Measurements from ENCODE around the gene METTL24.

The METTL24 gene

DNA sequence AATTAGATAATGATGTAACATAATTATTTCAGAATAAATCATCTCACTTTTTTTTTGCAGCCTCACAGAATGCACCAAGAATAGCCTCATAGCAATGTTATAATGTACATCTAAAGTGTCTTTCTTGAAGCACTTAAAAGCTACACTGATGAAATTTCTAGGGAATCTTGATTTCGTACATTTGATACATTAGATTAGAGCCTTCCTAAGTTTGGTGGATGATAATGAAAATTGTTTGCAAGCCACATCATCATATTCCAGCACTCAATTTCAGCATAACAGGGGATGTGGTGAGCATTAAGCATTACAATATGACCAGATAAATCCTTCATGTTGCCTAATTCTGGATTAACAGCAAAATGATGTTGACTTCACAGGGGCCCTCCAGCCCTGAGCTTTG, 9.7 kb upstream of the METTL24 start:
- TF ChIP-seq GABPA (IDR thresholded peaks at IDR 0.05; ENCODE audit: low read depth) = no peak
- TF ChIP-seq, protein P1, sequence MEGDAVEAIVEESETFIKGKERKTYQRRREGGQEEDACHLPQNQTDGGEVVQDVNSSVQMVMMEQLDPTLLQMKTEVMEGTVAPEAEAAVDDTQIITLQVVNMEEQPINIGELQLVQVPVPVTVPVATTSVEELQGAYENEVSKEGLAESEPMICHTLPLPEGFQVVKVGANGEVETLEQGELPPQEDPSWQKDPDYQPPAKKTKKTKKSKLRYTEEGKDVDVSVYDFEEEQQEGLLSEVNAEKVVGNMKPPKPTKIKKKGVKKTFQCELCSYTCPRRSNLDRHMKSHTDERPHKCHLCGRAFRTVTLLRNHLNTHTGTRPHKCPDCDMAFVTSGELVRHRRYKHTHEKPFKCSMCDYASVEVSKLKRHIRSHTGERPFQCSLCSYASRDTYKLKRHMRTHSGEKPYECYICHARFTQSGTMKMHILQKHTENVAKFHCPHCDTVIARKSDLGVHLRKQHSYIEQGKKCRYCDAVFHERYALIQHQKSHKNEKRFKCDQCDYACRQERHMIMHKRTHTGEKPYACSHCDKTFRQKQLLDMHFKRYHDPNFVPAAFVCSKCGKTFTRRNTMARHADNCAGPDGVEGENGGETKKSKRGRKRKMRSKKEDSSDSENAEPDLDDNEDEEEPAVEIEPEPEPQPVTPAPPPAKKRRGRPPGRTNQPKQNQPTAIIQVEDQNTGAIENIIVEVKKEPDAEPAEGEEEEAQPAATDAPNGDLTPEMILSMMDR (IDR thresholded peaks at IDR 0.05; ENCODE audit: insufficient read depth, low read length) = no peak
- no peak for TF ChIP-seq SPI1 (IDR thresholded peaks at IDR 0.05; ENCODE audit: borderline replicate concordance, low read depth)
- TF ChIP-seq, protein P2, sequence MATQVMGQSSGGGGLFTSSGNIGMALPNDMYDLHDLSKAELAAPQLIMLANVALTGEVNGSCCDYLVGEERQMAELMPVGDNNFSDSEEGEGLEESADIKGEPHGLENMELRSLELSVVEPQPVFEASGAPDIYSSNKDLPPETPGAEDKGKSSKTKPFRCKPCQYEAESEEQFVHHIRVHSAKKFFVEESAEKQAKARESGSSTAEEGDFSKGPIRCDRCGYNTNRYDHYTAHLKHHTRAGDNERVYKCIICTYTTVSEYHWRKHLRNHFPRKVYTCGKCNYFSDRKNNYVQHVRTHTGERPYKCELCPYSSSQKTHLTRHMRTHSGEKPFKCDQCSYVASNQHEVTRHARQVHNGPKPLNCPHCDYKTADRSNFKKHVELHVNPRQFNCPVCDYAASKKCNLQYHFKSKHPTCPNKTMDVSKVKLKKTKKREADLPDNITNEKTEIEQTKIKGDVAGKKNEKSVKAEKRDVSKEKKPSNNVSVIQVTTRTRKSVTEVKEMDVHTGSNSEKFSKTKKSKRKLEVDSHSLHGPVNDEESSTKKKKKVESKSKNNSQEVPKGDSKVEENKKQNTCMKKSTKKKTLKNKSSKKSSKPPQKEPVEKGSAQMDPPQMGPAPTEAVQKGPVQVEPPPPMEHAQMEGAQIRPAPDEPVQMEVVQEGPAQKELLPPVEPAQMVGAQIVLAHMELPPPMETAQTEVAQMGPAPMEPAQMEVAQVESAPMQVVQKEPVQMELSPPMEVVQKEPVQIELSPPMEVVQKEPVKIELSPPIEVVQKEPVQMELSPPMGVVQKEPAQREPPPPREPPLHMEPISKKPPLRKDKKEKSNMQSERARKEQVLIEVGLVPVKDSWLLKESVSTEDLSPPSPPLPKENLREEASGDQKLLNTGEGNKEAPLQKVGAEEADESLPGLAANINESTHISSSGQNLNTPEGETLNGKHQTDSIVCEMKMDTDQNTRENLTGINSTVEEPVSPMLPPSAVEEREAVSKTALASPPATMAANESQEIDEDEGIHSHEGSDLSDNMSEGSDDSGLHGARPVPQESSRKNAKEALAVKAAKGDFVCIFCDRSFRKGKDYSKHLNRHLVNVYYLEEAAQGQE (IDR thresholded peaks at IDR 0.05; ENCODE audit: insufficient replicate concordance, low read depth) = no peak
- TF ChIP-seq POLR2AphosphoS5 (IDR thresholded peaks at IDR 0.05; ENCODE audit: low read depth) = no peak
- no peak overlapping the region for H3K27ac ChIP-seq (replicated peaks)
- H3K27me3 ChIP-seq (ENCODE audit: insufficient read depth, poor library complexity, severe bottlenecking) = peaks cover 15% of the 10 kb centered on the region
- H3K4me3 ChIP-seq (replicated peaks; ENCODE audit: insufficient read depth, low read length) = no peak overlapping the region
- DNase-seq (ENCODE audit: low read depth in 1 of 2, low spot score in 1 of 2) = no peak

DNA sequence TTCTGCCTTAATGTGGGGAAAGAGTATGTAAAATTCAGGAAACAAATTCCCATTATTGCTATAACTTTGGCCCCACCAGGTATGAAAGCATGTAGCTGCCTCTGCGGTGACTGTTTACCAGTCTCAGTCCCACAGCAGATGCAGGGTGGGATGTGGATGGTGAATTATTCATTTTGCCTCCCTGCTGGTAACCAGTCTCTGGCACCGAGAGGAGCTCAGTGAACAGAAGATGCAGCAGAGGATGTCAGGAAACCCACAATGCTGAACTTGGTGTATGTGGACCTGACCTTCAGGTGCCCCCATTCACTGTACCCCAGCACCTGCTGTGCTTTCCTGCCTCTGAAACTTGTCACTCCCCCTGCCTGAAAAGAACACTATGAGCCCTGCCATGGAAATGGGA, 8.8 kb upstream of the METTL24 start:
- no peak overlapping the region for H3K4me3 ChIP-seq (replicated peaks; ENCODE audit: insufficient read depth, low read length)
- DNase-seq (ENCODE audit: low read depth in 1 of 2, low spot score in 1 of 2) = no peak
- no peak overlapping the region for H3K27ac ChIP-seq (replicated peaks)
- TF ChIP-seq POLR2AphosphoS5 (IDR thresholded peaks at IDR 0.05; ENCODE audit: low read depth) (no peak), GABPA (IDR thresholded peaks at IDR 0.05; ENCODE audit: low read depth) (no peak), SPI1 (IDR thresholded peaks at IDR 0.05; ENCODE audit: borderline replicate concordance, low read depth) (no peak)
- peaks cover 18% of the 10 kb centered on the region for H3K27me3 ChIP-seq (ENCODE audit: insufficient read depth, poor library complexity, severe bottlenecking)

DNA sequence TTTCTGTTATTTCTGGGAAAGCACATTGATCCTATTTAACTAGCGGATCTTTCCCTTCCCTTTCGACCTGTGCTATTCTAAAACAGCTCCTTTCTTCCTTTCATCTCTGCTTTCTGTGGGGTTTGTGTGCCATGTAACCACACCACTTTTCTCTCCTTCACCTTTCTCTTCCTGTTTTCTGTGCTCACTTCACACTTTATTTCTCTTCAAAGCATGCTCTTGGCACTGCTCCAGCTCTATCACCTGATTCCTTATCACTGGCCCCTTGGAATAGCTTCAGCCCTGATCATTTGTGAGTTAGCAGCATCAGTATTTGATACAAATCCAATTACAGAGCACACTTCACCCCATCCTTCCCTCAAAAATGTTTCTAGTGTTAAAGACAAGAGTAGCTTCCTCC, 8.1 kb upstream of the METTL24 start:
- no peak overlapping the region for H3K4me3 ChIP-seq (replicated peaks; ENCODE audit: insufficient read depth, low read length)
- no peak overlapping the region for H3K27ac ChIP-seq (replicated peaks)
- DNase-seq (ENCODE audit: low read depth in 1 of 2, low spot score in 1 of 2) = no peak
- peaks cover 18% of the 10 kb centered on the region for H3K27me3 ChIP-seq (ENCODE audit: insufficient read depth, poor library complexity, severe bottlenecking)
- TF ChIP-seq GABPA (IDR thresholded peaks at IDR 0.05; ENCODE audit: low read depth) (no peak), POLR2AphosphoS5 (IDR thresholded peaks at IDR 0.05; ENCODE audit: low read depth) (no peak), SPI1 (IDR thresholded peaks at IDR 0.05; ENCODE audit: borderline replicate concordance, low read depth) (no peak)
- TF ChIP-seq, protein P2 (IDR thresholded peaks at IDR 0.05; ENCODE audit: insufficient replicate concordance, low read depth) = no peak
- TF ChIP-seq, protein P1 (IDR thresholded peaks at IDR 0.05; ENCODE audit: insufficient read depth, low read length) = no peak

DNA sequence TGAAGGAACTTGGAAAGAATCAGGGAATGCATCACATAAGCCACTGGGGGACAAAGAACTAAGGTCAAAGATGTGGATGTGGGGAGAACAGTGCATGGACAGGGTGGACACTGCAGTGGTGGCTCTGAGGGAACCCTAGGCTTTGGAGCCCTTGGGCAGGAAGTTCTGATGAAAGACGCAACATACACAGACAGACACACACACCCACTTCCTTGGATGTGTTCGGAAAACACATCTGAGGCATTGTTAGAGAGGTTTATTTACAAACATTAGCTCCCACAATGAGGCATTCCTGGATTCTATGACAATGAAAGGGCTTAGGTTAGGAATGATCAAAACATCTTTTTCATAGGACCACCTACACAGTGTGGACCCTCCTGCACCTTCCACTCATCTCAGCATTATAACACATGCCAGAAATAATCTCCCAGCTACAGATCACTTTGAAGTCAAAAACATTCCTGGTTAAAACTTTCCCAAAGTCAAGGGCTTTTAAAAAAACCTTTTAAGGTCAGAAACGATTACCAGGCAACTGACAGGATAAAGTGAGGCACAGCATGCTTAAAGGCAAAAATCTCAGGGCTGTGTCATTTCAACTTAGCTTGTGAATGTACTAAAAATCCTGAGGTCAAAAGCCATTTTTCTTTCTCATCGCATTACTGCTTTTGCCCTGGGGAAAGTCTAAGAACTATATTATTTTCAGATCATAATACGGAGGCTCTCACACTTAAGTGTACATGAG, 6.4 kb upstream of the METTL24 start:
- no peak overlapping the region for H3K4me3 ChIP-seq (replicated peaks; ENCODE audit: insufficient read depth, low read length)
- DNase-seq (ENCODE audit: low read depth in 1 of 2, low spot score in 1 of 2) = no peak
- peaks cover 28% of the 10 kb centered on the region for H3K27me3 ChIP-seq (ENCODE audit: insufficient read depth, poor library complexity, severe bottlenecking)
- H3K27ac ChIP-seq (replicated peaks) = no peak overlapping the region
- no peak for TF ChIP-seq SPI1 (IDR thresholded peaks at IDR 0.05; ENCODE audit: borderline replicate concordance, low read depth)
- TF ChIP-seq, protein P1 (IDR thresholded peaks at IDR 0.05; ENCODE audit: insufficient read depth, low read length) = no peak
- TF ChIP-seq GABPA (IDR thresholded peaks at IDR 0.05; ENCODE audit: low read depth) = no peak
- TF ChIP-seq, protein P2 (IDR thresholded peaks at IDR 0.05; ENCODE audit: insufficient replicate concordance, low read depth) = no peak
- TF ChIP-seq POLR2AphosphoS5 (IDR thresholded peaks at IDR 0.05; ENCODE audit: low read depth) = no peak
